Right lobe of liver (tissue), 6 donors: ENCODE measurements around the gene IRF5. TPM values are rescaled to one million over a fixed set of nuclear protein-coding genes. Genes with fewer than 3 reads are reported as not detected.

Experiments
- ATAC-seq, 4 donors: fragments of 200-7000 bp; cut with Tn5 transposase; one replicate each; pipeline ENCODE4 v1.9.1; 2020; ENCODE audit warnings: mild to moderate bottlenecking in 4 of 4, moderate library complexity in 4 of 4
- DNase-seq, 3 donors: peaks; one replicate each; pipeline ENCODE4 v3.0.0-alpha.2; 2020
- H3K27ac ChIP-seq, 3 donors: fragments of 200-600 bp; one replicate each; pipeline ENCODE4 v1.8.0; 2022
- H3K27me3 ChIP-seq, 2 donors: fragments of 200-600 bp; one replicate each; pipeline ENCODE4 v1.8.0; 2022
- H3K36me3 ChIP-seq, 4 donors: fragments of 200-600 bp; sonication (generic) in 1 of 4; one replicate each; pipeline versions ENCODE4 v1.5.1 to v1.8.0; 2017 to 2022; ENCODE audit warnings: control low read depth in 1 of 4
- H3K4me1 ChIP-seq, 4 donors: fragments of 200-600 bp; sonication (generic) in 1 of 4; one replicate each; pipeline versions ENCODE4 v1.5.1 to v1.8.0; 2017 to 2022; ENCODE audit warnings: control low read depth in 1 of 4
- H3K4me3 ChIP-seq, 3 donors: fragments of 200-600 bp; one replicate each; pipeline ENCODE4 v1.8.0; 2022
- H3K9me3 ChIP-seq, 4 donors: fragments of 200-600 bp; sonication (generic) in 1 of 4; one replicate each; pipeline versions ENCODE4 v1.5.1 to v1.8.0; 2017 to 2022; ENCODE audit warnings: control low read depth in 1 of 4
- POLR2A ChIP-seq: fragments of 450-650 bp; IDR thresholded peaks from one replicate; pipeline ENCODE4 v1.6.1; 2017; ENCODE audit warnings: antibody characterized with exemption, mild to moderate bottlenecking
- WGBS: methylation state at CpG from one replicate; pipeline ENCODE4 v1.1.6; 2018; ENCODE audit warnings: low coverage, low lambda C conversion rate; ENCODE audit not compliant: insufficient coverage; ENCODE audit errors: missing lambda C conversion rate; 5-methylcytosine and 5-hydroxymethylcytosine counted together
- intact Hi-C, 2 donors: fragments of 100-400 bp; cut with DNase I; formaldehyde crosslinking; loops; one replicate each; pipeline versions ENCODE4 v1.11.2 to v1.14.1; 2022
- total RNA-seq, 6 experiments: library from RNA; depleted of rRNA in 2 of 6; stranded (reverse); fragments of >200 nt in 2 of 6; fragmentation: NEBNext Ultra II Directional in 3 of 6; extraction: Animal tissue kit (Norgen Biotek cat#: 25700) in 3 of 6; gene quantifications; one replicate each; pipeline versions ENCODE4 v1.1.0 to v1.2.4, GENCODE V29; 2016 to 2023
- TF ChIP-seq, protein P1 (sequence below), 4 donors: fragments of 200-600 bp in 3 of 4; fragments of 450-650 bp in 1 of 4; IDR thresholded peaks; one replicate each; pipeline versions ENCODE4 v1.5.1 to v1.8.0; 2016 to 2022; ENCODE audit warnings: antibody characterized with exemption in 4 of 4, mild to moderate bottlenecking in 2 of 4
- donor health status: DM: no; HTN: yes; CAD: no.
- donor health status: DM: no; HTN: no; CAD: no.
- donor health status: DM: no; HTN: no; CAD: no.
- donor health status: DM: no; HTN: yes; CAD: no.
- donor health status: DM: no; HTN: yes; CAD: no.

Gene IRF5
- total RNA-seq, 6 experiments from 2014 or later: 4.6 to 8.9 (median 6.4) TPM

DNA sequence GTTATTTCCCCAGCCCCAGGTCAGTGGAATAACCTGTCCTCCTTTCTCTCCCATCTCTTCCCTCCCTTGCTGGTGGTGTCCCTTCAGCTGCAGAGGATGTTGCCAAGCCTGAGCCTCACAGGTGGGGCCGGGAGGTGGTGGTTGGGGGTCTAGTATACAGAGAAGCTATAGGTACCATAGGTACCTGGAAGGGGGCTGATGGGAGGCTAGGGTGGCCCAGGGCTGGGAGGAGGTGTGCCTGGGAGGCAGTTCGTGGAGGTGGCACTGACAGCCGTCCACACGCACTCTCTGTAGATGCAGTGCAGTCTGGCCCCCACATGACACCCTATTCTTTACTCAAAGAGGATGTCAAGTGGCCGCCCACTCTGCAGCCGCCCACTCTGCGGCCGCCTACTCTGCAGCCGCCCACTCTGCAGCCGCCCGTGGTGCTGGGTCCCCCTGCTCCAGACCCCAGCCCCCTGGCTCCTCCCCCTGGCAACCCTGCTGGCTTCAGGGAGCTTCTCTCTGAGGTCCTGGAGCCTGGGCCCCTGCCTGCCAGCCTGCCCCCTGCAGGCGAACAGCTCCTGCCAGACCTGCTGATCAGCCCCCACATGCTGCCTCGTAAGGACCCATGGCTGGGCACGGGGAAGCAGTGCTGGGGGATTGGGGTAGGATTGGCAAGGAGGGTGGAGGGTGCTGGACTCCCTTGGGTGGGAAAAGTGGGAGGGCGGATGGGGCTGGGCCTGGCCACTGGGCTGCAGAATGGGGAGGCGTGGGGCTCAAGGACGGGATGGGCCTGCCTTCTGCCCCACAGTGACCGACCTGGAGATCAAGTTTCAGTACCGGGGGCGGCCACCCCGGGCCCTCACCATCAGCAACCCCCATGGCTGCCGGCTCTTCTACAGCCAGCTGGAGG is 9.5 kb downstream of the IRF5 start:
- Histone ChIP-seq H3K36me3 (no peaks in the 10 kb centered on the region), H3K9me3 (no peaks in the 10 kb centered on the region), H3K27me3 (no peaks in the 10 kb centered on the region), H3K4me1 (no peaks in the 10 kb centered on the region), H3K27ac (no peak overlapping the region), H3K4me3 (no peak overlapping the region)
- peak in 3 of 4 donors; percentile 34 to 55 (median 41) for ATAC-seq
- 93% methylated on average over 3 of the region's 22 CpGs for WGBS
- TF ChIP-seq POLR2A: no peak
- TF ChIP-seq, protein P1, sequence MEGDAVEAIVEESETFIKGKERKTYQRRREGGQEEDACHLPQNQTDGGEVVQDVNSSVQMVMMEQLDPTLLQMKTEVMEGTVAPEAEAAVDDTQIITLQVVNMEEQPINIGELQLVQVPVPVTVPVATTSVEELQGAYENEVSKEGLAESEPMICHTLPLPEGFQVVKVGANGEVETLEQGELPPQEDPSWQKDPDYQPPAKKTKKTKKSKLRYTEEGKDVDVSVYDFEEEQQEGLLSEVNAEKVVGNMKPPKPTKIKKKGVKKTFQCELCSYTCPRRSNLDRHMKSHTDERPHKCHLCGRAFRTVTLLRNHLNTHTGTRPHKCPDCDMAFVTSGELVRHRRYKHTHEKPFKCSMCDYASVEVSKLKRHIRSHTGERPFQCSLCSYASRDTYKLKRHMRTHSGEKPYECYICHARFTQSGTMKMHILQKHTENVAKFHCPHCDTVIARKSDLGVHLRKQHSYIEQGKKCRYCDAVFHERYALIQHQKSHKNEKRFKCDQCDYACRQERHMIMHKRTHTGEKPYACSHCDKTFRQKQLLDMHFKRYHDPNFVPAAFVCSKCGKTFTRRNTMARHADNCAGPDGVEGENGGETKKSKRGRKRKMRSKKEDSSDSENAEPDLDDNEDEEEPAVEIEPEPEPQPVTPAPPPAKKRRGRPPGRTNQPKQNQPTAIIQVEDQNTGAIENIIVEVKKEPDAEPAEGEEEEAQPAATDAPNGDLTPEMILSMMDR (IDR thresholded peaks at IDR 0.05): peak in 3 of 4 donors; percentile 7 to 31 (median 18)
- intact Hi-C loops: no loop called here
- DNase-seq: peak in 1 of 3 donors; percentile 49

DNA sequence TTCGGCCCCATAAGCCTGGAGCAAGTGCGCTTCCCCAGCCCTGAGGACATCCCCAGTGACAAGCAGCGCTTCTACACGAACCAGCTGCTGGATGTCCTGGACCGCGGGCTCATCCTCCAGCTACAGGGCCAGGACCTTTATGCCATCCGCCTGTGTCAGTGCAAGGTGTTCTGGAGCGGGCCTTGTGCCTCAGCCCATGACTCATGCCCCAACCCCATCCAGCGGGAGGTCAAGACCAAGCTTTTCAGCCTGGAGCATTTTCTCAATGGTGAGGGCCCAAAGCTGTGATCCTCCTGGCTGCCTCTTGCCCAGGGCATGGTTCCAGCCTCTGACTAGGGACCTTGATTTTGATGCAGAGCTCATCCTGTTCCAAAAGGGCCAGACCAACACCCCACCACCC is 10.1 kb downstream of the IRF5 start:
- intact Hi-C loops: no loop called here

DNA sequence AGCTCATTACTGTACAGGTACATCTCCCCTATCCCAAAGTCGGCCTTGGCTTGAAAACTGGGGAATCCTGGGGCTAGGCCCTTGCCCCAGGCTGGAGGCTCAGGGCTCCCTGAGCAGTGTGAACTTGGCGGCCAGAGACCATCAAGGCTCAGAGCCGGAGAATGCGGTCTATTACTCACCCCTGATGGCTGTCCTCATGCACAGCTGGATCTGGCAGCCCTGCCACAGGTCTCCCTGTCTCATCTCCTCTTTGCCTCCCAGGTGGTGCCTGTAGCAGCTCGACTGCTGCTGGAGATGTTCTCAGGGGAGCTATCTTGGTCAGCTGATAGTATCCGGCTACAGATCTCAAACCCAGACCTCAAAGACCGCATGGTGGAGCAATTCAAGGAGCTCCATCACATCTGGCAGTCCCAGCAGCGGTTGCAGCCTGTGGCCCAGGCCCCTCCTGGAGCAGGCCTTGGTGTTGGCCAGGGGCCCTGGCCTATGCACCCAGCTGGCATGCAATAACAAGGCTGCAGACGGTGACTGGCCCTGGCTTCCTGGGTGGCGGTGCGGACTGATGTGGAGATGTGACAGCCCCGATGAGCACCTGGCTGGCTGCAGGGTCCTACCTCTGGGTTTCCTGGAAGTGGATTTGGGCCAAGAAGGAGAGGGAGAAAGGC is 10.7 kb downstream of the IRF5 start:
- DNase-seq (peak in 1 of 3 donors; percentile 59), ATAC-seq (peak; percentile 39 to 64 (median 46))
- Histone ChIP-seq H3K36me3 (no peaks in the 10 kb centered on the region), H3K4me1 (no peaks in the 10 kb centered on the region), H3K9me3 (no peaks in the 10 kb centered on the region), H3K27me3 (no peaks in the 10 kb centered on the region), H3K4me3 (no peak overlapping the region), H3K27ac (no peak overlapping the region)
- TF ChIP-seq POLR2A: no peak
- TF ChIP-seq, protein P1 (IDR thresholded peaks at IDR 0.05): no peak
- intact Hi-C loops: no loop called here
- 49% methylated on average over 4 of the region's 12 CpGs for WGBS

More for the DNA sequence above, 10.1 kb downstream of the IRF5 start:
- no peak for DNase-seq
- no CpG with 5 or more reads among the region's 9 CpGs for WGBS
- Histone ChIP-seq H3K4me1 (no peaks in the 10 kb centered on the region), H3K36me3 (no peaks in the 10 kb centered on the region), H3K27ac (no peak overlapping the region), H3K27me3 (no peaks in the 10 kb centered on the region), H3K9me3 (no peaks in the 10 kb centered on the region), H3K4me3 (no peak overlapping the region)
- no peak for ATAC-seq
- TF ChIP-seq POLR2A: no peak
- TF ChIP-seq, protein P1 (IDR thresholded peaks at IDR 0.05): no peak

DNA sequence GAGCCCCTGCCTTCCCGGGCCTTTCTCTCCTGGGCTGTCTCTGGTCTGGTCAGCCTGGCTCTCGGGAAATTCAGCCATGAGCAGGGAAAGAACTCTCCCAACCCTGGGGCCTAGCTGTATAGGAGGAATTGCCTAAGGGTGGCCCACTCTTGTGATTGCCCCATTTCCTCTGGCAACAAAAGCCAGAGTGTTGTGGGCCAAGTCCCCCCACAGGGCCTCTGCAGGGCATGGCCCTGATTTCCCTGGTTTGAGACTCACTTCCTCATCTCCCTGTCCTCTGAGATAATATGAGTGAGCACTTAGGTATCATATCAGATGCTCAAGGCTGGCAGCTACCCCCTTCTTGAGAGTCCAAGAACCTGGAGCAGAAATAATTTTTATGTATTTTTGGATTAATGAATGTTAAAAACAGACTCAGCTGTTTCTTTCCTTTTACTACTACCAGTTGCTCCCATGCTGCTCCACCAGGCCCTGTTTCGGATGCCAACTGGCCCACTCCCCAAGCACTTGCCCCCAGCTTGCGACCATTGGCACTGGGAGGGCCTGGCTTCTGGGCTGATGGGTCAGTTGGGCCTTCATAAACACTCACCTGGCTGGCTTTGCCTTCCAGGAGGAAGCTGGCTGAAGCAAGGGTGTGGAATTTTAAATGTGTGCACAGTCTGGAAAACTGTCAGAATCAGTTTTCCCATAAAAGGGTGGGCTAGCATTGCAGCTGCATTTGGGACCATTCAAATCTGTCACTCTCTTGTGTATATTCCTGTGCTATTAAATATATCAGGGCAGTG is 11.4 kb downstream of the IRF5 start:
- 89% methylated on average over 1 of the region's 4 CpGs for WGBS
- DNase-seq: no peak
- intact Hi-C loops: no loop called here
- no peak overlapping the region for H3K27ac ChIP-seq
- no peaks in the 10 kb centered on the region for H3K4me1 ChIP-seq
- no peak overlapping the region for H3K4me3 ChIP-seq
- peak; percentile 25 to 52 (median 28) for ATAC-seq
- peaks cover 0 to 7% (median 0%) of the 10 kb centered on the region in 4 donors for H3K36me3 ChIP-seq
- no peaks in the 10 kb centered on the region for H3K9me3 ChIP-seq
- TF ChIP-seq POLR2A: no peak
- TF ChIP-seq, protein P1 (IDR thresholded peaks at IDR 0.05): no peak
- H3K27me3 ChIP-seq: no peaks in the 10 kb centered on the region
